22Rv1 (cell line): ENCODE measurements around the gene DNAJC4.

Experiments used
- H3K27ac ChIP-seq: fragments of 450-650 bp; 2 replicates; pipeline ENCODE4 v1.5.1; 2017
- CTCF ChIP-seq: fragments of 450-650 bp; IDR thresholded peaks from 2 replicates; pipeline ENCODE4 v1.5.1; 2017; ENCODE audit warnings: mild to moderate bottlenecking
- ZFX ChIP-seq: fragments of 450-650 bp; IDR thresholded peaks from 2 replicates; pipeline ENCODE4 v1.6.1; 2017; ENCODE audit warnings: antibody characterized with exemption, borderline replicate concordance

DNAJC4 gene

DNA sequence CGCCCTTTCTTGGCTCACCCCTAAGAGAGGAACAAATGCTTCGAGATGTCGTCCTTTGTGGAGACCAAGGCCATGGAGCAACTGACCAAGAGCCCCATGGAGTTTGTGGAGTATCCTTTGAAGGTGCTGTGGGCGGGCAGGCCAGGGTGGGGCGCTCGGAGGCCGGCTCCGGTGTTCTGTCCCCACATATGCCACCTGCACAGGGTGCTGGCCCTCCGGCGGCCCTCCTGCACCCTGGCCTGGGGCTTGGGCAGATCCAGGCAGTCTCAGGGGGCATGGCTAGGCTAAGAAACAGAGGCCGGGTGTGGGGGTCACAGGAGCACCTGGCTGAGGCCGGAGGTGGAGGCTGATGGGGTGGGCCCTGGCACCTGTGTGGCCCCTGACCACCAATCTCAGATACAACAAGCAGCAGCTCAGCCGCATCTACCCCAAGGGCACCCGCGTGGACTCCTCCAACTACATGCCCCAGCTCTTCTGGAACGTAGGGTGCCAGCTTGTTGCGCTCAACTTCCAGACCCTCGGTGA lies 31.3 kb downstream of the DNAJC4 start:
- TF ChIP-seq ZFX (no peak), CTCF (no peak)
- no peak overlapping the region for H3K27ac ChIP-seq

DNA sequence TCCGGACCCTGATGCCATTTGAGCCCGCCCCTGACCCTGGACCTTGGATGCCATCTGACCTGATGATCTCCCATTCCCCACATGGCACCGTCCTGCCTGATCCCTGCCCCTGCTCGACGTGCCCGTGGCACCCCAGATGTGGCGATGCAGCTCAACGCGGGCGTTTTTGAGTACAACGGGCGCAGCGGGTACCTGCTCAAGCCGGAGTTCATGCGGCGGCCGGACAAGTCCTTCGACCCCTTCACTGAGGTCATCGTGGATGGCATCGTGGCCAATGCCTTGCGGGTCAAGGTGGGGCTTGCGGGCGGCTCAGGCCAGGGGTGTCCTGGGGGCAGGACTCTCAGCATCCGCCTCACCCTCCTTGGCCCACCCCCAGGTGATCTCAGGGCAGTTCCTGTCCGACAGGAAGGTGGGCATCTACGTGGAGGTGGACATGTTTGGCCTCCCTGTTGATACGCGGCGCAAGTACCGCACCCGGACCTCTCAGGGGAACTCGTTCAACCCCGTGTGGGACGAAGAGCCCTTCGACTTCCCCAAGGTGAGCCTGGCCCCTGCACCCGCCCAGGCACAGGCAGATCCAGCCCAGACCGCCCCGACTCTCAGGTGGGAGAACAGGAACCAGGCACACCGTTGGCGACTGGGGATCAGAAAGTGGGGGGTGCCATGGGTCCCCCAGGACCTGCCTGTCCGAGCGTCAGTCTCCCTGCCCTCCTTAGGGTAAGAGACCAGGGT lies 32.1 kb downstream of the DNAJC4 start:
- TF ChIP-seq CTCF (no peak), ZFX (no peak)
- H3K27ac ChIP-seq, result no peak overlapping the region

- H3K27ac ChIP-seq, result no peak overlapping the region
- TF ChIP-seq CTCF (no peak), ZFX (no peak)
Measured at GRCh38 chr11:64263021-64263946, 32.9 kb downstream of the DNAJC4 start.

GRCh38 chr11:64263947-64264317 lies 33.6 kb downstream of the DNAJC4 start:
- no peak for TF ChIP-seq CTCF
- H3K27ac ChIP-seq, result no peak overlapping the region

DNA sequence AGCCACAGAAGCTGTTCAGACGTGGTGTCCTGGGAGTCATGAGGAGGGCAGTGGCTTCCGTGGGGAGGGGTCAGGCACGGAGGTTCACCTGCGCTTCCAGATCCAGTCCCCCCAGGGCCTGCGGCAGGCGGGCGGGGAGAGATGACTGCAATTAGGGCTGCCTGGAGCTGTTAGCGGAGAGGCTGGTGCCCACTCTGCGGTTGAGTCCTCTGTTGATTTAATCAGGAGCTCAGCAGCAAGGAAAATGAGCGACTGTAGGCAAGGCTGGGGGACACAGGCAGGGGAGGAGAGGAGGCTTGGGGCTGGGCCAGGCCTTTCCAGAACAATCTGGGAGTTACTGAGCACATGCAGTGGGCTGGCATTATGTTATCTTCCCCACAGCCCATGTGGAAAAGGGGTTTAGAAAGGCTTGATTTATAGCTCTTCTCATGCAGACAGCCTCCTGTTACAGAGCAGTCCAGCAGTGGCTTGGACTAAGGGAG lies 34.1 kb downstream of the DNAJC4 start:
- no peak overlapping the region for H3K27ac ChIP-seq

More for the DNA sequence above, 34.1 kb downstream of the DNAJC4 start:
- TF ChIP-seq CTCF, result no peak
- no peak for TF ChIP-seq ZFX
